ENCODE results near the gene CHST12.
A peak's percentile ranks its signal among the peaks of the same experiment; 100 is the strongest.
"Not testable (repeated sequence)": the region's sequence is repeated elsewhere in the genome, so short reads cannot be mapped to it uniquely, and the experiment has no call there.

The CHST12 gene

DNA sequence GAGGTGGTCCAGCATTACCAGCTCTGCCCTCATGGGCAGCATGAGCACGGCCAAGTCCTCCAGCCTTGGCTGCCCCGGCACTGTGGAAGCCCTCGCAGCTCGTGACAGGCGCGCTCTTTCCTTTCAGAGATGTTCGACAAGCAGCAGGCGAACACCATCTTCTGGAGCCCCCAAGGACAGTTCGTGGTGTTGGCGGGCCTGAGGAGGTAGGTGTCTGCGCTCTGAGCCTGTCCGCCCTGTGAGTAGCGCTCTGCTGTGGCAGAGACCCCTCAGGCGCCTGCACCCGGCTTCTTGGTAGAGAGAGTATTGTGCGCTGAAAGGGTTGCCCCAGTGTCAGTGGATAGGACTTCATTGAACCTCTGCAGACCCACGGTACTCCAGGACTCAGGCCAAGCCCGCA, 29.0 kb upstream of the CHST12 start:
- H2BK120ac ChIP-seq (ENCODE audit: insufficient read depth, low read length, poor library complexity), result no peak overlapping the region
- no peak overlapping the region for H2BK12ac ChIP-seq (ENCODE audit: low read length)
- H3K9ac ChIP-seq (ENCODE audit: low read length), result no peak overlapping the region
- no CpG with 5 or more reads among the region's 18 CpGs for WGBS (ENCODE audit: extremely low coverage, insufficient coverage, insufficient read length)
- no peak for DNase-seq
- no peaks in the 10 kb centered on the region for H3K4me1 ChIP-seq (ENCODE audit: control insufficient read depth in 1 of 2, insufficient read depth in 2 of 2, low read length in 2 of 2)
- no peak overlapping the region for H2AK5ac ChIP-seq (ENCODE audit: low read length)
- H3K18ac ChIP-seq (ENCODE audit: low read length), result no peak overlapping the region
- H4K8ac ChIP-seq (ENCODE audit: low read depth, low read length), result no peak overlapping the region
- H3K4ac ChIP-seq (ENCODE audit: low read depth, low read length), result no peak overlapping the region
- H4K91ac ChIP-seq (ENCODE audit: low read depth, low read length), result no peak overlapping the region
- H3K36me3 ChIP-seq (ENCODE audit: control insufficient read depth in 1 of 2, insufficient read depth in 2 of 2, low read length in 2 of 2), result peaks cover 84 to 90% of the 10 kb centered on the region in 2 experiments
- H2AFZ ChIP-seq (ENCODE audit: insufficient read depth, low read length, poor library complexity), result no peak overlapping the region
- no peaks in the 10 kb centered on the region for H3K27me3 ChIP-seq (ENCODE audit: insufficient read depth, low read length)
- H3K9me3 ChIP-seq (ENCODE audit: insufficient read depth, low read depth, low read length), result no peaks in the 10 kb centered on the region
- no peak overlapping the region for H3K23ac ChIP-seq (ENCODE audit: low read length)
- no peaks in the 10 kb centered on the region for H3K79me1 ChIP-seq (ENCODE audit: low read length)
- H3K27ac ChIP-seq (ENCODE audit: low read depth, low read length), result no peak overlapping the region
- H2BK5ac ChIP-seq (ENCODE audit: low read depth, low read length, poor library complexity), result no peak overlapping the region
- H3K4me2 ChIP-seq (ENCODE audit: low read length), result no peak overlapping the region
- H3K79me2 ChIP-seq (ENCODE audit: control insufficient read depth, insufficient read depth, low read length, poor library complexity), result no peaks in the 10 kb centered on the region
- no peak overlapping the region for H4K12ac ChIP-seq (ENCODE audit: low read depth, low read length)
- no peak overlapping the region for H3K14ac ChIP-seq (ENCODE audit: low read length)
- no peak overlapping the region for H3K4me3 ChIP-seq (ENCODE audit: low read depth, low read length)

- no peak overlapping the region for H3K14ac ChIP-seq (ENCODE audit: low read length)
- WGBS (ENCODE audit: extremely low coverage, insufficient coverage, insufficient read length), result no CpG with 5 or more reads among the region's 26 CpGs
Observed at GRCh38 chr7:2374830-2375728, 28.3 kb upstream of the CHST12 start.

DNA sequence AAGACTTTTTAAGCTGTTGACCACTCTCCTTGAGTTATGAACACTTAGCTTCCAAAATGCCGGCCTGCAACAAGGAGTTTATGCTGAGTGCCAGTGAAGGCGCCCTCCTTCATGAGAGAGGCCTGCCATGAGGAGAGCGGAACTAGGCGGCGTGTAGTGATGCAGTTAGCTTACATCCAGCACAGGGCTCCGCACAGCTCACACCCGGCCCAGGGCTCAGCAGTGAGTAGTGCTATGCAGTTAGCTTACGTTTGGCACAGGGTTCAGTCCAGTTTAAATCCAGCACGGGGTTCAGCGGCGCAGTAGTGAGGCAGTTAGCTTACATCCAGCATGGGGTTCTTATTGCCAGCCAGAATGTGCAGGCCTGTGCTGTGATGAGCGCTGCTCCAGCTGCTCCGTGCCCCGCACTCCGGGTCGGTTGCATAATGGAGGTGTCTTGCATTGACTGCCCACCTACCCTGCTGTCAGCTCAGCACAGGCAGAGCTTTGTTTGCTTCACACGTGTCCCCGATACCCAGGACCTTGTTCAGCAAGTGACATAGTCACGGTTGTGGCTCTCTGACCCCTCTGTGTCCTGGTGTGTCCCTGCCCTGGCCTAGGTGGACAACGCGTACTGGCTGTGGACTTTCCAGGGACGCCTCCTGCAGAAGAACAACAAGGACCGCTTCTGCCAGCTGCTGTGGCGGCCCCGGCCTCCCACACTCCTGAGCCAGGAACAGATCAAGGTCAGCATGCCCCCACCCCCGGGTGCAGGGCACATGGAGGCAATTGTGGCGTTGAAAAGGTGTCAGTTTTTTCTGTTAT, 26.9 kb upstream of the CHST12 start:
- H3K9me3 ChIP-seq (ENCODE audit: insufficient read depth, low read depth, low read length), result peaks cover 1% of the 10 kb centered on the region
- H4K8ac ChIP-seq (ENCODE audit: low read depth, low read length), result no peak overlapping the region
- no peak overlapping the region for H3K9ac ChIP-seq (ENCODE audit: low read length)
- no peak overlapping the region for H4K91ac ChIP-seq (ENCODE audit: low read depth, low read length)
- H3K4me1 ChIP-seq (ENCODE audit: control insufficient read depth in 1 of 2, insufficient read depth in 2 of 2, low read length in 2 of 2), result no peaks in the 10 kb centered on the region
- H3K14ac ChIP-seq (ENCODE audit: low read length), result no peak overlapping the region
- no peak overlapping the region for H2AK5ac ChIP-seq (ENCODE audit: low read length)
- no peaks in the 10 kb centered on the region for H3K79me2 ChIP-seq (ENCODE audit: control insufficient read depth, insufficient read depth, low read length, poor library complexity)
- H3K18ac ChIP-seq (ENCODE audit: low read length), result no peak overlapping the region
- no peak overlapping the region for H2AFZ ChIP-seq (ENCODE audit: insufficient read depth, low read length, poor library complexity)
- H3K4me2 ChIP-seq (ENCODE audit: low read length), result no peak overlapping the region
- no CpG with 5 or more reads among the region's 27 CpGs for WGBS (ENCODE audit: extremely low coverage, insufficient coverage, insufficient read length)
- H3K23ac ChIP-seq (ENCODE audit: low read length), result no peak overlapping the region
- no peak overlapping the region for H4K12ac ChIP-seq (ENCODE audit: low read depth, low read length)
- no peak overlapping the region for H3K4ac ChIP-seq (ENCODE audit: low read depth, low read length)
- no peak overlapping the region for H2BK120ac ChIP-seq (ENCODE audit: insufficient read depth, low read length, poor library complexity)
- no peak overlapping the region for H3K4me3 ChIP-seq (ENCODE audit: low read depth, low read length)
- no peak for DNase-seq
- H3K27me3 ChIP-seq (ENCODE audit: insufficient read depth, low read length), result no peaks in the 10 kb centered on the region
- H3K79me1 ChIP-seq (ENCODE audit: low read length), result no peaks in the 10 kb centered on the region
- H2BK12ac ChIP-seq (ENCODE audit: low read length), result no peak overlapping the region
- peaks cover 86 to 92% of the 10 kb centered on the region in 2 experiments for H3K36me3 ChIP-seq (ENCODE audit: control insufficient read depth in 1 of 2, insufficient read depth in 2 of 2, low read length in 2 of 2)
- H2BK5ac ChIP-seq (ENCODE audit: low read depth, low read length, poor library complexity), result no peak overlapping the region
- no peak overlapping the region for H3K27ac ChIP-seq (ENCODE audit: low read depth, low read length)

More at GRCh38 chr7:2374830-2375728, 28.3 kb upstream of the CHST12 start:
- Histone ChIP-seq H3K4ac (ENCODE audit: low read depth, low read length) (no peak overlapping the region), H2BK5ac (ENCODE audit: low read depth, low read length, poor library complexity) (no peak overlapping the region), H3K27me3 (ENCODE audit: insufficient read depth, low read length) (no peaks in the 10 kb centered on the region), H3K27ac (ENCODE audit: low read depth, low read length) (no peak overlapping the region), H2BK12ac (ENCODE audit: low read length) (no peak overlapping the region), H3K79me2 (ENCODE audit: control insufficient read depth, insufficient read depth, low read length, poor library complexity) (no peaks in the 10 kb centered on the region), H3K9ac (ENCODE audit: low read length) (no peak overlapping the region), H2AFZ (ENCODE audit: insufficient read depth, low read length, poor library complexity) (no peak overlapping the region), H4K8ac (ENCODE audit: low read depth, low read length) (no peak overlapping the region), H3K79me1 (ENCODE audit: low read length) (no peaks in the 10 kb centered on the region), H4K91ac (ENCODE audit: low read depth, low read length) (no peak overlapping the region), H2BK120ac (ENCODE audit: insufficient read depth, low read length, poor library complexity) (no peak overlapping the region), H2AK5ac (ENCODE audit: low read length) (no peak overlapping the region), H3K36me3 (ENCODE audit: control insufficient read depth in 1 of 2, insufficient read depth in 2 of 2, low read length in 2 of 2) (peaks cover 85 to 90% of the 10 kb centered on the region in 2 experiments), H3K4me3 (ENCODE audit: low read depth, low read length) (no peak overlapping the region), H3K23ac (ENCODE audit: low read length) (no peak overlapping the region), H3K18ac (ENCODE audit: low read length) (no peak overlapping the region), H3K4me1 (ENCODE audit: control insufficient read depth in 1 of 2, insufficient read depth in 2 of 2, low read length in 2 of 2) (no peaks in the 10 kb centered on the region), H4K12ac (ENCODE audit: low read depth, low read length) (no peak overlapping the region), H3K4me2 (ENCODE audit: low read length) (no peak overlapping the region), H3K9me3 (ENCODE audit: insufficient read depth, low read depth, low read length) (no peaks in the 10 kb centered on the region)
- DNase-seq, result no peak

- no CpG with 5 or more reads among the region's 18 CpGs for WGBS (ENCODE audit: extremely low coverage, insufficient coverage, insufficient read length)
Observed at GRCh38 chr7:2377492-2377891, 25.9 kb upstream of the CHST12 start.

More at GRCh38 chr7:2377492-2377891, 25.9 kb upstream of the CHST12 start:
- H2BK120ac ChIP-seq (ENCODE audit: insufficient read depth, low read length, poor library complexity); H4K8ac ChIP-seq (ENCODE audit: low read depth, low read length); H3K23ac ChIP-seq (ENCODE audit: low read length); H3K79me2 ChIP-seq (ENCODE audit: control insufficient read depth, insufficient read depth, low read length, poor library complexity); H2AK5ac ChIP-seq (ENCODE audit: low read length); H3K4me1 ChIP-seq (ENCODE audit: control insufficient read depth in 1 of 2, insufficient read depth in 2 of 2, low read length in 2 of 2); H3K4me2 ChIP-seq (ENCODE audit: low read length); DNase-seq; H4K91ac ChIP-seq (ENCODE audit: low read depth, low read length); H3K9ac ChIP-seq (ENCODE audit: low read length); H3K27me3 ChIP-seq (ENCODE audit: insufficient read depth, low read length); H3K79me1 ChIP-seq (ENCODE audit: low read length); H2AFZ ChIP-seq (ENCODE audit: insufficient read depth, low read length, poor library complexity); H2BK12ac ChIP-seq (ENCODE audit: low read length); H3K4me3 ChIP-seq (ENCODE audit: low read depth, low read length); H3K14ac ChIP-seq (ENCODE audit: low read length); H3K18ac ChIP-seq (ENCODE audit: low read length); H2BK5ac ChIP-seq (ENCODE audit: low read depth, low read length, poor library complexity); H3K27ac ChIP-seq (ENCODE audit: low read depth, low read length); H3K9me3 ChIP-seq (ENCODE audit: insufficient read depth, low read depth, low read length); H4K12ac ChIP-seq (ENCODE audit: low read depth, low read length): not testable (repeated sequence)
- peaks cover 78 to 88% of the 10 kb centered on the region in 2 experiments for H3K36me3 ChIP-seq (ENCODE audit: control insufficient read depth in 1 of 2, insufficient read depth in 2 of 2, low read length in 2 of 2)
- peak overlapping the region; percentile 49 for H3K4ac ChIP-seq (ENCODE audit: low read depth, low read length)

Measured in trophoblast cell (in vitro differentiated cells and primary cell).